Measurements from ENCODE around the gene AGBL1.
"Not testable (repeated sequence)": the region's sequence is repeated elsewhere in the genome, so short reads cannot be mapped to it uniquely, and the experiment has no call there.

AGBL1 gene

DNA sequence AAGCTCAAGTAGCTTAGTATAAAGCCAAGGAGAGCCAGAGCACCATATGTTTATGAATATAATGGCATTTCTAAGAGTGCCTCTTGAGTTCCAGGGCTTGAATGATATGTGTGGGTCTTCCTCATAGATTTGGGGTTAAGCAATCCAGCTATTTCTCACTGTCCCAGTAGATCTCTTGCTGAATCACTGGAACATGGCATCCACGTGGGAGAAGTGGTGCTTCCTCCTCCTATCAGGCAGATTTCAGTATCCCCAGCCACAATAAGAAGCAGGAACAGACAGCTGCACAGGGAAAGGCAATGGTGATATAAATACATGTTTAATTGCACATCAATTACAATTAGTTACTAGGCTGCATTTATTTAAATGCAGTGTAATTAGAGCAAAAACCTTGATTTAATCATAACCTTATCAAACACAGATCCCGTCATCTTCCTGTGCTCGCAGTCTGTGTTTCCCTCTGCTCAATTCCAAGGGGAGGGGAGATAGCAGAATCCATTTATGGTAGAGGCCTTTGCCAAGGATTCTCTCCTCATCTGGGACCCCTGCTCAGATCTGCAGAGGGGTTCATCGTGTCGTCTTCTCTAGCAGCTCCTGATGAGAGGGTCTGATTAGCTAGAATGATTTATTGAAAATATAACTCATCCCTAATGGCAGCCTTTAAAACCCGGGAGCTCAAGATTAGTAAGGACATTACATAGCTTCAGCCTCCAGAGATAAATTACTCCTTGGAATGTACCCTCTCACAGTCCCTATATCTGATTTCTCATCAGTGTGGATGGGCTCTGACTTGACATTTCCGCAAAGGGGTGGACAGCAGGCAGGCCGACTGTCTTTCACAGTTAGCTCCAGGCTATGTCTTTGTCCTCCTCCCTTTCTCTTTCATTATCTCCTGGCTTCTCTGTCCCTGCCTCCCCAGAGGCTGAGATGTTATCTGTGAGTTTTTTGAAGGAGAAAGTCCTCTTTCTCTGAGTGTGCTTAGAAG, 775.9 kb downstream of the AGBL1 start:
- TF ChIP-seq ZNF274 (IDR thresholded peaks at IDR 0.05; ENCODE audit: low read depth, low read length): no peak
- no peak overlapping the region for H3K4me3 ChIP-seq (ENCODE audit: low read length)

DNA sequence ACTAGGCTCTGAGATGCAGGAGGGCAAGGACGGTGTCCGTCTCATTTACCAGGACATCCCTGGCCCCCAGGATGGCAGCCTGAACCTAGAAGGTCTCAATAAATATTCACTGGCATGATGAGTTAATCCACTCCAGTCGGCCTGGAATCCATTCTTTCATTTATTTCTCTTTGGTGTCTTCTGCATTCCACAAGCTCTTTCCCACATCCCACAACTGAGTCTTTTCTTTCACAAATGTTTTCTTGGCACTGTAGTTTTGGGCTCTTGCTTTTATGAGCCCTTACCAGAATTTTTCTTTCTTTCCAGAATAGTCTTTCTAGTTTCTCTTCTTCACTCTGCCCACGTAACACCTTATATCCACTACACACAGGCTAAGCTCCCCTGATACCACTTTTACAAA, 778.0 kb downstream of the AGBL1 start:
- no peak overlapping the region for H3K4me3 ChIP-seq (ENCODE audit: low read length)
- TF ChIP-seq ZNF274 (IDR thresholded peaks at IDR 0.05; ENCODE audit: low read depth, low read length): no peak

DNA sequence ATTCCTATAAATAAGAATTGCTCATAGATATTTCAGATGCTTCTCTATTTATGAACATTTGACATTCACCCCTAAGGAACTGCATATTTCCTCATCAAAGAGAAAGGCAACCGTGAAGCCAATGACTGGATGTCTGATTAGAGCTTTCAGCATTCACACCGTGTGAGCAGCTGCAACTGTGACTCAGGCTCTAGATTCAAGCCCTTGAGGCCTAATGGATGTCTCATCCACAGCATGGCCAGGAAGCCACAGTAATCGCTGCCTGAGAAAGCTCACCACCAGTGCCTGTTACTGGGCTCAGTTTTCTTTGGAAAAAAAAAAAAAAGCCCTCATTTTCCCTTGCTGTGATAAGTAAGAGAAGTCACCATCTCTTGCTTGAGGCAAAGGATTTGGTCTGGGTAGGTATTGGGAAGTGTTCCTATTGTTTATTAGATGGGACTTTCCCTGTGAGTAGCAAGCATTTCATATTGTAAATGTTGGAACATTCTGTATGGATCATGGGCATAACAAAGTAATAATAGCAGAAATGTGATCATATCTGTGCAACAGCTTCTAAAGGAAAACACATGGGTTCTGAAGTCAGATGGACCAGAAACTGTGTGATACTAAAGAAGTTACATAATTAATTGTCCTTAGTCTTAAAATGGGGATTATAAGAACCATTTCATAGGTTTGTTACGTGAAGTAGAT, 783.7 kb downstream of the AGBL1 start:
- no peak for TF ChIP-seq ZNF274 (IDR thresholded peaks at IDR 0.05; ENCODE audit: low read depth, low read length)
- no peak overlapping the region for H3K4me3 ChIP-seq (ENCODE audit: low read length)

DNA sequence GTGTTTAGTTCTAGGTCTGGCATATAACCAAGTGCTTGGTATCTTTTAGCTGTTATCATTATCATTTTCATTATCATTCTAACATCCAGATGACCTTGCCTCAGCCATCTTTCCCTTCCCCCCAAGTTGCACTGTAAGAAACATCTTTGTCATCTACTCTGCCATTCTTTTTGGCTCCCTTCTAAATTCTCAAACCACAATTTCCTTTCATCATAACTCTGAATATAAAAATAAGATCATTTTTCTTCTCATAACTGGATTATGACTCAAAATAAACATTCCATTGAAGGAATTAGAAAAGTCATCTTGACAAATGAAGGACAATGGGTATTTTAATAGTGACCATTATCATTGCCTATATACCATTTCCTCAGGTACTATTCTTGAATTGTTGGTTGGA, 786.2 kb downstream of the AGBL1 start:
- TF ChIP-seq ZNF274 (IDR thresholded peaks at IDR 0.05; ENCODE audit: low read depth, low read length): no peak
- no peak overlapping the region for H3K4me3 ChIP-seq (ENCODE audit: low read length)

DNA sequence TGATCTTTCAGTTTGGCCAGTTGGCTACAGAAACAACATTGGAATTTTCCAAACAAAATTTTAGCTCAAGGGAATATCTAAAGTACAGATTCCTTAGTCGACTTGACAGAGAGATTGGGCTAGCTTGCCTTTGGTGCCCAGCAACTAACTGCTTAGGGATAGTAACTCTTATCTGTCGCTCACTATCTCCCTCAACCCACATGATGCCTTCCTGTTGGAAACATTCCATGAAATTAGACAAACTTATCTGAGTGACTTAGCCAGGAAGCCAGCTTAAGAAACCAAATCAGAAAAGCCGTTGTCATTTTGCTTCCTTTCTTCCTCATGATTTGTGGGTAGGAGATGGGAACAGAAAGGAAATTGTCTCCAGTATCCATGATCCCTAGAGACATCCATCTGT, 791.2 kb downstream of the AGBL1 start:
- no peak overlapping the region for H3K4me3 ChIP-seq (ENCODE audit: low read length)
- no peak for TF ChIP-seq ZNF274 (IDR thresholded peaks at IDR 0.05; ENCODE audit: low read depth, low read length)

DNA sequence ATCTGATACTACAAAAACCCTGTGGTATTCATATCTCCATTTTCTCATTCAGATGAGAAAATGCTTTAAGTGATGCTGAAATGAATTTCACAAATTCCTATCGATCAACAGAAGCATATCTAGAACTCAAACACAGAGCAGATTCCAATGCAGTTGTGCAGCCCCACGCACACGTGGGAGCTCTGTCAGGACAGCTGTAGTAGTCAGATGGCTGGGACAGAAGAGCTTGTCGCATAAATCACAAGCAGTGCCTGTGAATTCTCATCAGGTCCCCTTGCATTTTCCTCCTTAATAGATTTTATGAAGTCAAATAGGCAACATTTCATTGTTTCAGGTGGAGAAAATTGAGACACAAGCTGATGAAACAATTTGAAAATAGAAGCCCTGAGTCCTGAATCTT, 792.3 kb downstream of the AGBL1 start:
- no peak overlapping the region for H3K4me3 ChIP-seq (ENCODE audit: low read length)
- TF ChIP-seq ZNF274 (IDR thresholded peaks at IDR 0.05; ENCODE audit: low read depth, low read length): no peak

DNA sequence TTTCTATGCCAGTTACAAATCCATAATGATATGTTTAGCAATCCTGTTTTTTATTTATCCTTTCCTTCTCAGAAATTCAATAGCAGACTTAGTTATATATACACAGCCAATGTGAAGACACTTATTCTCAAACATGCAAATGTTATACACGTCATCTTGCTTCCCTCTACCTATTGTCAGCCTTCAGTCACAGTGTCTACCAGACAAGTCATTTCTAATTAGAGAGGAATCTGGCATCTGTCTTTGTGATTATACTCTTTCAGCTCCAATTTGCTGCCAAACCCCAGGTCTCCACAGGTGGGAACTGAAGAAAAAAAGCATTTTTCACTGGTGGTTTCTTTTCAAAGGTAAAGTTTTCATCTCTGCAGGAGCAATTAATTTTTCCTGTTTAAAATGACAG, 793.1 kb downstream of the AGBL1 start:
- H3K4me3 ChIP-seq (ENCODE audit: low read length): no peak overlapping the region
- no peak for TF ChIP-seq ZNF274 (IDR thresholded peaks at IDR 0.05; ENCODE audit: low read depth, low read length)

DNA sequence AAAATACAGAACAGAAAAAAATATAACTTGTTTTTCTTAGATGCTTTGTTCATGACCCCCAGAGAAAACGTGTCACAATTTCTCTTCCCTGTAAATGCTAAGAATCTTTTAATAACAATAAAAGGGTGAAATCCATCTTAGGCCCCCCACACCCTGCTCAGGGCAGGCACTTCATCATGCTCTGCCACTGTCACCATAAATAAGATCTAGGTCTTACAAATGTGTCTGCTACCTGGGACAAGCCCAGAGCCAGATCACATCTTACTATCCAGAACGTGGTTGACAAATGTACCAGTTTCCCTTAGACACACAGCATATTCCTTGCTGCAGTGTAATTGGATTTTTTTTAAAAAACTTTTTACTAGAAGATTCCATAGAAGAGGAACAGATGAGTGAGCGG, 795.4 kb downstream of the AGBL1 start:
- TF ChIP-seq ZNF274 (IDR thresholded peaks at IDR 0.05; ENCODE audit: low read depth, low read length): no peak
- H3K4me3 ChIP-seq (ENCODE audit: low read length): no peak overlapping the region

DNA sequence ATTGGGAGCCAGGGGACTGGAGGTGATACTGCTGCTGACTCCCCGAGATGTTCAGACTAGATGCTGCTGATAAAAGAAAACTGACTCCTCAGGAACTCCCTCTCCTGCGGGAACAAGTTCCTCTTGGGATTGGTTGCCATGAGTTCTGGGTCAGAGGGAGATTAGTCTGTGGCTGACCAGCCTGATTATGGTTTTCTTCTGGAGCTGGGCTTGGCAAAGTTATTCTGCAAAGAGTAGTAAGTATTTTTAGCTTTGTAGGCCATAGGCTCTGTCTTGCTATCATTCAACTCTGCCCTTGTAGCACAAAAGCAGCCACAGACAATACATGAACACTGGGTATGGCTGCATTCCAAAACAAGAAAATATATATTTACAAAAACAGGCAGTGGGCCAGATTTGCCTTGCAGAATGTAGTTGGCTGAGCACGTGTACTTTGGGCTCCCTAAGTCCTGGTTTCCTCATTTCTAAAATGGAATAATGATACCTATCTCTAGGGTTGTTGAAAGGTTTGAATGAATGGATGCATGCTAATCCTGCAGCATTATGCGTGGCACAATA, 796.8 kb downstream of the AGBL1 start:
- no peak for TF ChIP-seq ZNF274 (IDR thresholded peaks at IDR 0.05; ENCODE audit: low read depth, low read length)
- H3K4me3 ChIP-seq (ENCODE audit: low read length): no peak overlapping the region

DNA sequence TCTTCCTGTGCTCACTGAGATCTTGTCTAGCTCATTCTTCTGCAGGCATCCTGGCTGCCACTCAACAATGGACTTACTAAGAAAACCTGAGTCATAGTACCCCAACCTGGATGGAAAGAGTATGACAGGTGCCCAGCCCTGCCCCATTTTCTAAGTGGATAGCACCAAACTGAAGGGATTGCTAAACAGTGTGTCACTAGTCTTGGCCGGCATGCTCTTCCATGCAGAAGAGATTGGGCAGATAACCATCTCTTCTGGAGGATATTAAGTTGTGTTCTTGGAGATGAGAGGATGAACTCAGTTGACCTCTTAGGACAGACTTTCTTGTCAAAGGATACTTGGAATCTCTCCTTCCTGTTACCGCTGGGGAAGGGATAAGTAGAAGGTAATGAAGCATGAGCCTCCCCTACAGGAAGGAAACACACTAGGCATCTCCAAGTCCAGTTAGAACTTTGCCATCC, 797.5 kb downstream of the AGBL1 start:
- no peak for TF ChIP-seq ZNF274 (IDR thresholded peaks at IDR 0.05; ENCODE audit: low read depth, low read length)

DNA sequence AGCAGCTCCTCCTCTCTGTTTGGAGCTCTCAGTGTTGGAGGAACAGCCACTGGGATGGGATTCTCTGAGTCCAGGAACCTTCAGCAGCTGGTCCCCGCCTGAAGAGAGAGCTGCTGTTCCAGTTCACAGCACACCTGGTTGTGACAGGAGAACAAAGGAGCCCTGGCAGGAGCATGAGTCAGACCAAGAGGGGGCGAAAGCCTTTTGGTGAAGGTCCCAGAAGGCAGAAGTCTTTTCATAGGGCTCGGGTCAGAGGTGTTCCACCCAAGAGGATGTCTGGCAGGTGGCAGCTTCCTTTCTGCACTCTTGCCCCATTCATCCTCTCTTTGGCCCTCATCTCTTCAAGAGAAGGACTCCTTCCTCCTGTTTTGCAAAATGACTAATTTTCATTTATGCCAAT, 799.2 kb downstream of the AGBL1 start:
- not testable (repeated sequence) for H3K4me3 ChIP-seq (ENCODE audit: low read length)

More for the DNA sequence above, 797.5 kb downstream of the AGBL1 start:
- no peak overlapping the region for H3K4me3 ChIP-seq (ENCODE audit: low read length)

DNA sequence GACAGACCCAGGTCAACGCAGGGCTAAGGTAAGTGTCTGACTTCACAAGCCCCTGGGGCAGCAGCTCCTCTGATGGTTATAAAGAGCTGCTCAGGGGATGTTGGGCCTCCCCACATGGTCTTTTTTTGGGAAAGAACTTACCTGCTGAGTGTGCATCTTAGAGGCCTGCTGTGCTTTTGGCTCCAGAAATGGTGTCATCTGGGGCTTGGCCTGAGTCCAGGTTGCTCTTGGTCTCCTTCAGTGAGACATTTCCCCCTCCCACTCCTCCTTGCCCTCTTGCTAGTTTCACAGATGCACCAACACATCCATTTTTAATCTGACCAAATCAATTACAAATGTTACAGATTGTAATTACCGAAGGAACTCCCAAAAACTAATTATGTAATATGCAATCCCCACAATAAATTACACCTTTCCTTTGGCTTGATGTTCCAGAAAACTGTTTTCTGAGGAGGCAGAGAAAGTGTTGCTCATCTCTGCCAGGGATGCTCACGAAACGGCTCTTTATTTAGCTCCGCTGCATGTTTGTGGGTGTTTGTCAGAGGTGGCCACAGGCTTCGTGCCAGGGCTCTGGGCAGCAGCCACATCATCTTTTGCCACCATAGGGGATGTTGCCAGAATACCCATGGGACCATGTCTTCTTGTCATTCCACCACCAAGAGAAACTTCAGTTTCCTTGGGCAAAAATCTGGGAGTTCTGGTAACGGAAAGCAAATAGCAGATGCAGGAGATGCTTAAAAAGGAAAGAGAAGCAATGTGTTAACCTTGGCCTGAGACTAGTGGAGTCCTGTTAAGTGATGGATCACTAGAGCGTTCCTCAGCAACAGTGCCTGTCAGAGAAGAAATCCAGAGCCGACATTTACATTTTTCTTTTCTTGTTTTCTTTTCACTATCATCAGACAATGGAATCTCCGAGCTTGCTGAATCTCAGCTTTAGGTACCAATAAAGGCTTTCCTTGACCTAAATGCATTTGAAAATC, 799.9 kb downstream of the AGBL1 start:
- no peak for TF ChIP-seq ZNF274 (IDR thresholded peaks at IDR 0.05; ENCODE audit: low read depth, low read length)
- H3K4me3 ChIP-seq (ENCODE audit: low read length): no peak overlapping the region

DNA sequence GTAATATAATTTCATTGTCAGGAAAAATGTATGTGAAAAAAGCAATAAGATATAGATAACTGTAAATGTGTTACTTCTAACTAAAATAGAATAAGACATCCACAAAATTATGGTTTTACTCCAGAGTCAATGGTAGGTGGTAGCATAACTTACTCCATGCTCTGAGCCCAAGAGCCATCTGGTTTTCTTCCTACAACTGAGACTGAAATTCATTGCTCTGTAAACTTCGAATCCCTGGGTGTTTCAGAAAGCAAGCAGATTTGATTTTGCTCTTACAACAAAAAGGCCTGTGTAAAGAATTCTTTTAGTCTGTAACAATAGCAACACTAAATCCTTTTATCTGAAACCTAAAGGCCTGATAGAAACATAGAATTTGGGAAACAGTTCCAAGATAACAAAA, 805.9 kb downstream of the AGBL1 start:
- no peak overlapping the region for H3K4me3 ChIP-seq (ENCODE audit: low read length)
- TF ChIP-seq ZNF274 (IDR thresholded peaks at IDR 0.05; ENCODE audit: low read depth, low read length): no peak

Data from GM08714 (cell line).